GM19324 (cell line): ENCODE measurements around the gene PEX26.

Experiments
- ATAC-seq: cut with Tn5 transposase; IDR thresholded peaks from one replicate; pipeline ENCODE4 v1.9.1; 2021; ENCODE audit warnings: mild to moderate bottlenecking, moderate library complexity; ENCODE audit not compliant: unreplicated experiment, low FRiP score

PEX26 gene

GRCh38 chr22:18148293-18148965 lies 70.6 kb downstream of the PEX26 start:
- ATAC-seq = no peak

DNA sequence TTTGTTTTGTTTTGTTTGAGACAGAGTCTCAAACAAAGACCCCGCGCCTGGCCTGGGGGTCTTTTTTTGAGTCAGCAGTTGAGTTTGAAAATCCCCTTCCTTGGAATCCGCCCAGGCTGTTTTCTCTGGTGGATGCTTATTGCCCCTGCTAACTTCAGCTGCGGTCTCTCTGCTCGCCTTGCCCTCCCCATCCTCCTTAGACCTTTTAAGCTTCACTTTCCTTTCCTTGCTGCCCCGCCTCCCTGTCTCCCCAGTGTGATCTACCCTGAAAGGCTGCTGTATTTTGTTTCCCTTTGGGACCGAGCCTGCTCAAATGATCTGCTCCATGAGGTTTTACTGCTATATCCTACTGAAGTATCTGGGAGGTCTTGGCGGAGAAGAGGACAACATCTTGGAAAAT lies 74.7 kb downstream of the PEX26 start:
- ATAC-seq = no peak

DNA sequence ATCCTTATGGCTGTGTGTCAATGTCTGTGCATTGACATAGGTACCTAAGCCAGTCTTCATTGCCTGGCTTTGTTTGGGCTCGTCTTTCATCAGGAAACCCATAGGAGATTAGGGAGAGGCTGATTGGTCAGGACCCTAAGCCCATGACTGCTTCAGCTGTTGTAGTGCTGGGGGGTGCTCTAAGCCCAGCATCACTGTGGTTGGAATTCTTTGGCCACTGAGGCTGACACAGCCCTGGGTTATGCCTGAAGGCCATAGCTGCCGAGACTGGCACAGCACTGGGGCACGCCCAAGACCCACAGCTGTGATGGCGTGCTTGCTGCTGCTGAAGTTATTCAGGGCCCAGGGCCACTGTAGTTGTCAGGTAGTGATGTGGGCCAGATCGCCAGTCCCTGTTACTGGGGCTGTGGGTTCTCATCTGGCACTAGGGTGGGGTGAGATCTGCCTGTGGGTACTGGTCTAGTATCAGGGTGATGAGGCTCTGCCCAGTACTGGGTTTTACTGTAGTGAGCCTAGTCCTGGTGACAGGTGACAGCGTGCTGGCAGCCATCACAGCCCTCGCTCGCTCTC lies 77.1 kb downstream of the PEX26 start:
- ATAC-seq = no peak
